Fibroblast of the aortic adventitia (primary cell): ENCODE data around the gene HOXA9. TPM values are rescaled to one million over a fixed set of nuclear protein-coding genes. Genes with fewer than 3 reads are reported as not detected.

ENCODE experiments used
- DNase-seq: peaks from one replicate; pipeline ENCODE4 v3.0.0-alpha.2; 2010; ENCODE audit warnings: low read depth
- H3K4me3 ChIP-seq: 2 replicates; pipeline ENCODE4 v1.5.1; 2011; ENCODE audit warnings: low read depth, mild to moderate bottlenecking, control low read depth, low read length, moderate library complexity
- CTCF ChIP-seq: IDR thresholded peaks from 2 replicates; pipeline ENCODE4 v1.5.1; 2011; ENCODE audit warnings: mild to moderate bottlenecking, low read length, control low read depth, inconsistent platforms; ENCODE audit not compliant: insufficient read depth
- total RNA-seq: library from RNA; depleted of rRNA; stranded (reverse); fragments of >200 nt; gene quantifications from 2 replicates; pipeline ENCODE4 v1.2.3, GENCODE V29; 2012; ENCODE audit warnings: low replicate concordance

Gene HOXA9
- total RNA-seq, 1 donor = not detected

- peak; percentile 71 for TF ChIP-seq CTCF
- DNase-seq = peak; percentile 83
These were observed 31.0 kb upstream of the HOXA9 start for GRCh38 chr7:27196287-27196767.

GRCh38 chr7:27194686-27195379 lies 29.5 kb upstream of the HOXA9 start:
- no peak for DNase-seq
- no peak overlapping the region for H3K4me3 ChIP-seq
- TF ChIP-seq CTCF = no peak

More at GRCh38 chr7:27196287-27196767, 31.0 kb upstream of the HOXA9 start:
- H3K4me3 ChIP-seq = no peak overlapping the region

- no peak for DNase-seq
- H3K4me3 ChIP-seq = no peak overlapping the region
- no peak for TF ChIP-seq CTCF
These were observed 28.6 kb upstream of the HOXA9 start for GRCh38 chr7:27194002-27194352.

- no peak overlapping the region for H3K4me3 ChIP-seq
- no peak for TF ChIP-seq CTCF
- DNase-seq = no peak
These were observed 28.1 kb upstream of the HOXA9 start for GRCh38 chr7:27193335-27194001.

GRCh38 chr7:27192546-27193334 lies 27.4 kb upstream of the HOXA9 start:
- H3K4me3 ChIP-seq = peak overlapping the region; percentile 39
- no peak for DNase-seq

More at GRCh38 chr7:27192546-27193334, 27.4 kb upstream of the HOXA9 start:
- TF ChIP-seq CTCF = no peak
